GM18907 (cell line): ENCODE data around the gene SREBF2.

Experiments used
- ATAC-seq: cut with Tn5 transposase; IDR thresholded peaks from one replicate; pipeline ENCODE4 v1.9.1; 2021; ENCODE audit warnings: mild to moderate bottlenecking, moderate library complexity; ENCODE audit not compliant: unreplicated experiment

Gene SREBF2

GRCh38 chr22:41832553-41833368, at the start of gene SREBF2:
Gene SREBF2 (plus strand): TSS chr22:41833105. CDS start chr22:41833271, 166 bp downstream.
- peak; percentile 84 for ATAC-seq

DNA sequence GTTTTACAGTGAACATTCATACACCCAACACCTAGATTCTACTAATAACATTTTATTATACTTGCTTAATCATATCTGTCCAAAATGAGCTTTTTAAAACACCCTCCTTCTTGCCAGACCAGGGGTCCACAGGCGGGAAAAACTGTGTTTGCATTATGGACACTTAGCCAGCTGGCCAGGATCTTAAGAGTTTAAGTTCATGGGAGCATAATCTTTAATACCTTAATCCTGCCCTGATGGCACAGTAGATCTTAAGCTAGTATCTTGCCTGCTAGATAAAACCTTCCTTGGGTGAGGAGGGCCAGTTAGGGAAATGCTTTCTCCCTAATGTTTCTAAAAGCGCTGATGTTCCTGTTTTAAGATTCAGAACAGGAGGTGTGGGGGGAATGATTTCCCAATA, 45.6 kb upstream of the SREBF2 start:
- ATAC-seq, result no peak

DNA sequence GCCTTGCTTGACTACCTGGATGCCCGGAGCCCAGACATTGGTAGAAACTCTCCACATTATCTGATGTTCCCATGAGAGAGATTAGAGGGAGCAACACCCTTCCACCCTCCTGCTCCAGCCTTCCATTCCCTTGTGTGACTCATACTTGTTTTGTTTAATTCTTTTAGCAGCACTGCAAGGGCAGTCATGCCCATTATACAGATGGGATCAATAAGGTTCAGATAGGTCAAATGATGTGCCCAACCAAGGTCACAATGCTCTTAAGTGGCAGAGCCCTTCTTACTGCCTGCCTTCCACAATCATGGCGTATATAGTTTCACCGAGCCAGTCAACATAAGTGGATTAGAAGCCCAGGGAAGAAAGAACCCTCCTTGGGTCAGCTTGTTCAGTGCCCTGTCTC, 39.0 kb upstream of the SREBF2 start:
- no peak for ATAC-seq

DNA sequence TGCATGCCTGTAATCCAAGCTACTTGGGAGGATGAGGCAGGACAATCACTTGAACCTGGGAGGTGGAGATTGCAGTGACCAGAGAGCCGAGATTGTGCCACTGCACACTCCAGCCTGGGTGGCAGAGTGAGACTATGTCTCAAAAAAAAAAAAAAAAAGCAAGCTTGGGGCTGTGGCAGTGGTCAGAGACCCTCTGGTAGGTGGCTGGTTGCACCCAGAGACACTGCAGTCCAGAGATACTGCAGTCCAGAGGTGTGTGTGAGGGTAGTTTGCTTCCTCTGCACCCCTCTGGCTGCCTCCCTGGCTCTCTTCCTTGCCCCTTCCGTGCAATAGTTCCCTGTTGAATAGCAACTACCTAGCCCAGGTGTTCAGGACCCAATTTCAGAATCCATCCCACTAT, 34.2 kb upstream of the SREBF2 start:
- ATAC-seq, result no peak

- ATAC-seq, result peak; percentile 19
These were observed 33.2 kb upstream of the SREBF2 start for GRCh38 chr22:41799486-41800347.

- peak; percentile 86 for ATAC-seq
These were observed 32.4 kb upstream of the SREBF2 start, which contains the start of gene CCDC134 for GRCh38 chr22:41800348-41801146. Gene CCDC134 (plus strand): TSS chr22:41800679. CDS start chr22:41808891, 8,212 bp downstream.

GRCh38 chr22:41801147-41801819, 31.6 kb upstream of the SREBF2 start:
- no peak for ATAC-seq

- ATAC-seq, result no peak
These were observed 31.0 kb upstream of the SREBF2 start for GRCh38 chr22:41801886-41802285.

DNA sequence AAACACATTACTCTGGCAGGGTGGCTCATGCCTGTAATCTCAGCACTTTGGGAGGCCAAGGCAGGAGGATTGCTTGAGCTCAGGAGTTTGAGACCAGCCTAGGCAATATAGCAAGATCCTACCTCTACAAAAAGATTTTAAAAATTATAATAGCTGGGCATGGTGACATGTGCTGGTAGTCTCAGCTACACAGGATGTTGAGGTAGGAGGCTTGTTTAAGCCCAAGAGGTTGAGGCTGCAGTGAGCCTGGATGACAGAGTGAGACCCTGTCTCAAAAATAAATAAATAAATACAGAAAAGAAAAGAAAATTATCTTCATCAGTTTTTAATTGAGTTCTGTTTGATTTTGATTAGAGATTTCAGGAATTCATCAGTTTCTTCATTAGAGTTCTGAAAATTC, 27.3 kb upstream of the SREBF2 start:
- ATAC-seq, result no peak

DNA sequence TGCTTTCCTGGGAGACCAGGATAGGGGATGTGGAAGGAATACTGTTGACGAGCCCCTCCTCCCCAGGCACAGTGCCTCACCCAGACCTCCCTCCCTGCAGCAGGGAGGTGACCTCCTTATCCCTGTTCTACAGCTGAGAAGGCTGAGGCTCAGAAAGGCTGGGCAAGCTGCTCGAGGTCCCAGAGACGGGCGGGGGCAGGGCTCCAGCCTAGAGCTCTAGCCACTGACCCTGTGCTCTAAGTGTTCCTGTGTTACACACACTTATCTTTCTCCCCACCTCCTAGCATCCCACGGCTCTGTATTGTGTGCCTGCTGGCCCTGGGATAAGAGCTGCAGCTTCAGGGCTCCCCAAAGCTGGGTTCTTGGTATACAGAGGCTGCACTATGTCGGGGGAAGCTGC, 24.5 kb upstream of the SREBF2 start:
- no peak for ATAC-seq

GRCh38 chr22:41810022-41810421, 22.9 kb upstream of the SREBF2 start:
- ATAC-seq, result no peak

GRCh38 chr22:41812805-41813545, 19.9 kb upstream of the SREBF2 start:
- no peak for ATAC-seq

DNA sequence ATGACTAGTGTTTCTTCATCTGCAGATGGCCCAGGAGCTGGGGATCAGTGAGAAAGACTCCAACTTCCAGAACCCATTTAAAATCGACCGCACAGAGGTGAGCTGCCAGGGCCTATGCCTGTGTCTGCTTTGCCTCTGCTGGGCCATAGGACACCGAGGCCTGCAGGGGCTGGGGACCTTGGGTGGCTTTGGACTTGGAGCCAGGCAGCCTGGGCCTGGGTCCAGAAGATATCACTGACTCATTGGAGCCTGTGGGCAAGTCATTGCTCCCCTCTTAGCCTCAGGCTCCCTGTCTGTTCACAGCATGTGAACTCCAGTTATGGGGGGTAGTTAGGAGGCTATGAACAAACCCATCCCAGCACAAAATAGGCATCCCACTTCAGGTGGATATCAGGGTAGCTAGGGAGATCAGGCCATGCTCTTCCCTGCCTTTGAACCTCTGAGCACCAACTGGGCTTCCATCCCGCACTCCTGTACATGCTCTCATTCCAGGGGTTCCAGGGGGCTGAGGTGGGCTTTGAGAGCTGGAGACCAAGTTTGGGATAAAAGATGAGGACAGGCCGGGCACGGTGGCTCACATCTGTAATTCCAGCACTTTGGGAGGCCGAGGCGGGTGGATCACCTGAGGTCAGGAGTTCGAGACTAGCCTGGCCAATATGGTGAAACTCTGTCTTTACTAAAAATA, 19.0 kb upstream of the SREBF2 start:
- no peak for ATAC-seq

DNA sequence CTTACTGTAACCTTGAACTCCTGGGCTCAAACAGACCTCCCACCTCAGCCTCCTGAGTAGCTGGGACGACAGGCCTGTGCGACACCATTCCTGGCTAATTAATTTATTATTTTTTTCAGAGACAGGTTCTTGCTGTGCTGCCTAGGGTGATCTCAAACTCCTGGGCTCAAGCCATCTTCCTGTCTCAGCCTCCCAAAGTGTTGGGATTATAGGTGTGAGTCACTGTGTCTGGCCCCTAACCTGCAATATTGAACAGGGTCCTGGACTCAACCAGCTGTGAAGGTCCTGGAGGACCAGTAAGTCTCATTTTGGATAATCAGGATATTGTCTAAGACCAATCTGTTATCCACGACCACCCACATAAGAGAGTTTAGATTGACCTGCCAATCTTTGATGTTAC, 17.2 kb upstream of the SREBF2 start:
- no peak for ATAC-seq

- no peak for ATAC-seq
These were observed 16.7 kb upstream of the SREBF2 start for GRCh38 chr22:41816241-41816640.

DNA sequence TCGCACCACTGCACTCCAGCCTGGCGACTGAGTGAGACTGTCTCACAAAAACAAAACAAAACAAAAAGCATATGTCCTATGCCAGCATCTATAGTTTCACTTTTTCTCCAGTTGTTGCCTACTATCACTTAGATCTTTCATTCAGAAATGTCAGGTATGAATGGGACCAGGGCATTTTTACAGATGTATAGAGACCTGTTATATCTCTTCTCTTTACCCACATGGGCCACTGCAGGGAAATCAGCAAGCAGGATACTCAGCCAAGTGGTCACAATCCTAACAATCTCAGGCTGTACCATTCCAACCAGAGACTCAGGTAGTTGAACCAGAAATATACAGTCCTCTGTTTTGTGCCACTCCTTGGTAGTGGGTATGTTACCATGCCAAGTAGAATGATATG, 16.0 kb upstream of the SREBF2 start:
- no peak for ATAC-seq

GRCh38 chr22:41818011-41818410, 14.9 kb upstream of the SREBF2 start:
- ATAC-seq, result no peak

- no peak for ATAC-seq
These were observed 14.3 kb upstream of the SREBF2 start for GRCh38 chr22:41818596-41818995.

- ATAC-seq, result no peak
These were observed 13.6 kb upstream of the SREBF2 start for GRCh38 chr22:41819257-41819656.
